Upper lobe of right lung (tissue), 1 donor: ENCODE data around the gene TIMM17A. TPM values are rescaled to one million over a fixed set of nuclear protein-coding genes. Genes with fewer than 3 reads are reported as not detected.
"Not testable (repeated sequence)": the region's sequence is repeated elsewhere in the genome, so short reads cannot be mapped to it uniquely, and the experiment has no call there.

ENCODE experiments used
- ATAC-seq: fragments of 200-7000 bp; cut with Tn5 transposase; one replicate; pipeline ENCODE4 v1.9.1; 2020; ENCODE audit warnings: mild to moderate bottlenecking, moderate library complexity
- DNase-seq: peaks from one replicate; pipeline ENCODE4 v3.0.0-alpha.2; 2020
- H3K27ac ChIP-seq: fragments of 200-600 bp; one replicate; pipeline ENCODE4 v1.8.0; 2022
- H3K27me3 ChIP-seq: fragments of 200-600 bp; one replicate; pipeline ENCODE4 v1.8.0; 2022; ENCODE audit warnings: mild to moderate bottlenecking
- H3K36me3 ChIP-seq: fragments of 200-600 bp; one replicate; pipeline ENCODE4 v1.8.0; 2022
- H3K4me1 ChIP-seq: fragments of 200-600 bp; one replicate; pipeline ENCODE4 v1.8.0; 2022
- H3K4me3 ChIP-seq: fragments of 200-600 bp; one replicate; pipeline ENCODE4 v1.8.0; 2022; ENCODE audit warnings: mild to moderate bottlenecking
- H3K9me3 ChIP-seq: fragments of 200-600 bp; one replicate; pipeline ENCODE4 v1.8.0; 2022
- intact Hi-C: fragments of 100-400 bp; cut with DNase I; formaldehyde crosslinking; loops from one replicate; pipeline ENCODE4 v1.11.0; 2022
- total RNA-seq: library from RNA; stranded (reverse); fragmentation: NEBNext Ultra II Directional; extraction: Animal tissue kit (Norgen Biotek cat#: 25700); gene quantifications from one replicate; pipeline ENCODE4 v1.2.1, GENCODE V29; 2021
- TF ChIP-seq, protein P1 (sequence below): fragments of 200-600 bp; IDR thresholded peaks from one replicate; pipeline ENCODE4 v1.8.0; 2022; ENCODE audit warnings: antibody characterized with exemption
- donor health status: DM: no; HTN: yes; CAD: no; lungs with severe emphysema.

TIMM17A gene
- total RNA-seq, 1 donor from 2014 or later = 33.9 TPM

DNA sequence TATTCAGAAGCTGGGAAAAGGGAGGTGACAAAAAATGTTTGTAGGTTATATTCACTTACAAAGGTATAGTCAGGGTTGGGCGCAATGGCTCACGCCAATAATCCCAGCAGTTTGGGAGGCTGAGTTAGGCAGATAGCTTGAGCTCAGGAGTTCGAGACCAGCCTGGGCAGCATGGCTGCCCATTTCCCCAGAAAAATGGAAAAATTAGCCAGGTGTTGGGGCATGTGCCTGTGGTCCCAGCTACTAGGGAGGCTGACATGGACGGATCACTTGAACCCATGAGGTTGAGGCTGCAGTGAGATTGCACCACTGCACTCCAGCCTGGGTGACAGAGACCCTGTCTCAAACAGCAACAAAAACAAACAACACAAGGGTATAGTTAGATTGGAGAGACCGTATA, 3.0 kb downstream of the TIMM17A start:
- no peaks in the 10 kb centered on the region for H3K27me3 ChIP-seq
- no peak overlapping the region for H3K27ac ChIP-seq
- H3K4me3 ChIP-seq = no peak overlapping the region
- H3K4me1 ChIP-seq = peaks cover 13% of the 10 kb centered on the region
- H3K9me3 ChIP-seq = no peaks in the 10 kb centered on the region
- intact Hi-C loops = no loop called here
- DNase-seq (no peak), ATAC-seq (no peak)
- TF ChIP-seq, protein P1, sequence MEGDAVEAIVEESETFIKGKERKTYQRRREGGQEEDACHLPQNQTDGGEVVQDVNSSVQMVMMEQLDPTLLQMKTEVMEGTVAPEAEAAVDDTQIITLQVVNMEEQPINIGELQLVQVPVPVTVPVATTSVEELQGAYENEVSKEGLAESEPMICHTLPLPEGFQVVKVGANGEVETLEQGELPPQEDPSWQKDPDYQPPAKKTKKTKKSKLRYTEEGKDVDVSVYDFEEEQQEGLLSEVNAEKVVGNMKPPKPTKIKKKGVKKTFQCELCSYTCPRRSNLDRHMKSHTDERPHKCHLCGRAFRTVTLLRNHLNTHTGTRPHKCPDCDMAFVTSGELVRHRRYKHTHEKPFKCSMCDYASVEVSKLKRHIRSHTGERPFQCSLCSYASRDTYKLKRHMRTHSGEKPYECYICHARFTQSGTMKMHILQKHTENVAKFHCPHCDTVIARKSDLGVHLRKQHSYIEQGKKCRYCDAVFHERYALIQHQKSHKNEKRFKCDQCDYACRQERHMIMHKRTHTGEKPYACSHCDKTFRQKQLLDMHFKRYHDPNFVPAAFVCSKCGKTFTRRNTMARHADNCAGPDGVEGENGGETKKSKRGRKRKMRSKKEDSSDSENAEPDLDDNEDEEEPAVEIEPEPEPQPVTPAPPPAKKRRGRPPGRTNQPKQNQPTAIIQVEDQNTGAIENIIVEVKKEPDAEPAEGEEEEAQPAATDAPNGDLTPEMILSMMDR = no peak
- peaks cover 62% of the 10 kb centered on the region for H3K36me3 ChIP-seq

DNA sequence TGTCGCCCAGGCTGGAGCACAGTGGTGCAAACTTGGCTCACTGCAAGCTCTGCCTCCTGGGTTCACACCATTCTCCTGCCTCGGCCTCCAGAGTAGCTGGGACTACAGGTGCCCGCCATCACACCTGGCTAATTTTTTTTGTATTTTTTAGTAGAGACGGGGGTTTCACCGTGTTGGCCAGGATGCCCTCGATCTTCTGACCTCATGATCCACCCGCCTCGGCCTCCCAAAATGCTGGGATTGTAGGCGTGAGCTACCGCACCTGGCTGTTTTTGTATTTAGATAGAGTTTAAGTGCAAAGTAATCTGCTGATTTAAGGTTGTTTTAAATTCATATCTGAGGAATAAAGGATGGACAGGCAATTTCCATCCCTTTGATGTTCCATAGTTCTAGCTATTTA, 7.1 kb downstream of the TIMM17A start:
- intact Hi-C loops, DNase-seq, H3K27me3 ChIP-seq, ATAC-seq, H3K27ac ChIP-seq, H3K4me3 ChIP-seq, H3K9me3 ChIP-seq, H3K4me1 ChIP-seq: not testable (repeated sequence)
- peaks cover 100% of the 10 kb centered on the region for H3K36me3 ChIP-seq

DNA sequence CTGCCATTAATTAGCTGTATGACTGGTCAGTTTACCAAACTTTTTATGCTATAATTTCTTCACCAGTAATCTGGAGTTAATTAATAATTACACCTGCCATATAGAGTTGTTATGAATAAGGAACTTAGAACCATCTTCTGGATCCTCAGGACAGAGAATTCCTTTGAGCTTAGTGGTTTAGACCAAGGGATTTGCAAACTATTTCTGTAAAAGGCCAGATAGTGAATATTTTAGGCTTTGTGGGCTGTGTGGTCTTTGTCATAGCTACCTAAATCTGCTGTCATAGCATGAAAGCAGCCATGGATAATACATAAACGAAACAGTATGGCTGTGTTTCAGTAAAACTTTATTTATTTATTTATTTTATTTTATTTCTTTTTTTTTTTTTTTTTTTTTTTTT, 9.0 kb downstream of the TIMM17A start:
- H3K9me3 ChIP-seq = no peaks in the 10 kb centered on the region
- no peaks in the 10 kb centered on the region for H3K4me1 ChIP-seq
- ATAC-seq (no peak), DNase-seq (no peak)
- no peaks in the 10 kb centered on the region for H3K27me3 ChIP-seq
- TF ChIP-seq, protein P1 = no peak
- peaks cover 100% of the 10 kb centered on the region for H3K36me3 ChIP-seq
- H3K4me3 ChIP-seq = no peak overlapping the region
- intact Hi-C loops = no loop called here
- no peak overlapping the region for H3K27ac ChIP-seq

DNA sequence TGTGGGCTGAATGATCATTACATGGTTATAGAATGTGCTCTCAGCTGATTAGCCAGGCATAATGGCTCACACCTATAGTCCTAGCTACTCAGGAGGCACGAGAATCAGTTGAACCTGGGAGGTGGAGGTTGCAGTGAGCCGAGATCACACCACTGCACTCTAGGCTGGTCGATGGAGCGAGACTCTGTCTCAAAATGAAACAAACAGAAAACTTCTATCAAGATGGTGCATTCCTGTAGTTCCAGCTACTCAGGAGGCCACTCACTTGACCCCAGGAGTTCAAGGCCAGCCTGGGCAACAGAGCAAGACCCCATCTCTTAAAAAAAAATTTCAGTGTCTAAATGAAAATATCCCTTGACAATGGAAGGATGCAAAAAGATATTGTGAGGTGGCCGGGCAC, 10.9 kb downstream of the TIMM17A start:
- H3K4me3 ChIP-seq = no peak overlapping the region
- TF ChIP-seq, protein P1 = no peak
- intact Hi-C loops = no loop called here
- DNase-seq = peak; percentile 3
- no peak overlapping the region for H3K27ac ChIP-seq
- H3K27me3 ChIP-seq = no peaks in the 10 kb centered on the region
- ATAC-seq = no peak
- peaks cover 97% of the 10 kb centered on the region for H3K36me3 ChIP-seq
- H3K4me1 ChIP-seq = no peaks in the 10 kb centered on the region
- H3K9me3 ChIP-seq = no peaks in the 10 kb centered on the region

DNA sequence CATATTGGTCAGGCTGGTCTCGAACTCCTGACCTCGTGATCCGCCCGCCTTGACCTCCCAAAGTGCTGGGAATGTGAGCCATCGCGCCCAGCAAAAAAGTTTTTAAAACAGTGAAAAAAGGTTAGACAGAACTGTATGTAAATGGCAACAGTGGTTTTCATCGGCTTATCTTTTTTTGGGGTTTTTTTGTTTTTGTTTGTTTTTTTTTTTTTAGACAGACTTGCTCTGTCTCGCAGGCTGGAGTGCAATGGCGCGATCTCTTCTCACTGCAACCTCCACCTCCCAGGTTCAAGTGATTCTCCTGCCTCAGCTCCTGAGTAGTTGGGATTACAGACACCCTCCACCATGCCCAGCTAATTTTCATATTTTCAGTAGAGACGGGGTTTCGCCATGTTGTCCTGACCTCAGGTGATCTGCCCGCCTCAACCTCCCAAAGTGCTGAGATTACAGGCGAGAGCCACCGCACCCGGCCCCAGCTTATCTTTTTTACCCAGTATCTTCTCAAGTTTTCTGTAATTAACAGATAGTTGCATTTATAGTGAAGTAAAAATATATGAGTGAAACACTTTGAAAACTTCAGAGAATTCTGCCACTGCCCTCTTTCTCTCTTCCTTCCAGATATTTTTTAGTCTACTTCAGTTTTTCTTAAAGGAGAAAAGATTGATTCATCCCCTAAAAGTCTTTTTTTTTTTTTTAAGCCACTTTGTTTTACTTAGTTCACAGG, 13.1 kb downstream of the TIMM17A start:
- Histone ChIP-seq H3K9me3 (no peaks in the 10 kb centered on the region), H3K27ac (no peak overlapping the region), H3K4me3 (no peak overlapping the region), H3K27me3 (no peaks in the 10 kb centered on the region), H3K36me3 (peaks cover 75% of the 10 kb centered on the region), H3K4me1 (no peaks in the 10 kb centered on the region)
- TF ChIP-seq, protein P1 = no peak
- intact Hi-C loops = no loop called here
- DNase-seq = no peak
- ATAC-seq = no peak

DNA sequence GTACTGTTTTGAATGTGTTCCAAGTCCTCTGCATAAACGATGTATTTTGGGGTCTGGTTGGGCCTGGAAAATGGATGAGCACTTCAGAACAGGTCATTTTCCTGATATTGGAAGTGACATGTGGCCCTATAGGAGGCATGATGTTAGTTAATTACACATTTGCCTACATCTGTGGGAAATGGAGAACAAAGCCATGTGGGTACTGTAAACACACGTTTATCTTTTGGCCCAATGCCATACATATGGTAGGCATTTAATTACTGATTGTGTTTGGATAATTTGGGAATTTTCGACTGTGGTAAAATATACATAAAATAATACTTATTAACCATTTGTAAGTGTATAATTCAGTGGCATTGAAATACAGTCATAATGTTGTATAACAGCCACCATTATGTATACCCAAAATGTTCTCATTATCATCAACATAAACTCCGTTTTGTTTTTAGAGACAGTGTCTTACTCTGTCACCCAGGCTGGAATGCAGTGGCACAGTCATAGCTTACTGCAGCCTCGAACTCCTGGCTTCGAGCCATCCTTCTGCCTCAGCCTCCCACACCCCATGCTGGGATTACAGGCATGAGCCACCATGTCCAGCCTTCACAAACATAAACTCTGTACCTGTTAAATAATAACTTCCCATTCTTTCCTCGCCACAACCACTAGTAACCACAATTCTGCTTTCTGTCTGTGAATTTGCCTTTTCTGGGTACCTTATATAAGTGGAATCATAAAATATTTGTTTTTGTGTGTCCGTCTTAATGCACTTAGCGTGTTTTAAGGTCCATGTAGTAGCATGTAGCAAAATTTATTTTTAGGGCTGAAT, 15.2 kb downstream of the TIMM17A start:
- peaks cover 53% of the 10 kb centered on the region for H3K36me3 ChIP-seq

More for the DNA sequence above, 15.2 kb downstream of the TIMM17A start:
- no peak overlapping the region for H3K27ac ChIP-seq
- ATAC-seq = no peak
- TF ChIP-seq, protein P1 = no peak
- no peak for DNase-seq
- no peaks in the 10 kb centered on the region for H3K27me3 ChIP-seq
- H3K4me1 ChIP-seq = no peaks in the 10 kb centered on the region
- no peak overlapping the region for H3K4me3 ChIP-seq
- no peaks in the 10 kb centered on the region for H3K9me3 ChIP-seq
- intact Hi-C loops = loop anchor here (5.0 kb wide), 1 partner anchor 73 kb away; no protein-coding TSS in a partner anchor
